AG04450 (cell line): ENCODE measurements around the gene GDF15. TPM values are rescaled to one million over a fixed set of nuclear protein-coding genes. Genes with fewer than 3 reads are reported as not detected.

Source experiments
- CTCF ChIA-PET: fragments of 300-600, 350-600 bp; formaldehyde crosslinking; extraction: SDS; loops from one replicate; lab custom pipeline; 2022; ENCODE audit warnings: antibody characterized with exemption, inconsistent platforms; lab: Charles Lee
- POLR2A ChIA-PET: fragments of 350-600 bp; formaldehyde crosslinking; extraction: SDS; loops from one replicate; lab custom pipeline; 2021; ENCODE audit warnings: antibody characterized with exemption, inconsistent platforms; lab: Yijun Ruan, JAX
- DNase-seq: peaks from one replicate; pipeline ENCODE4 v3.0.0-alpha.2; 2011; ENCODE audit warnings: low read depth, low spot score
- H3K27ac ChIP-seq: one replicate; pipeline ENCODE4 v1.5.1; 2012; ENCODE audit warnings: low read depth, low read length, control low read depth
- H3K27me3 ChIP-seq: one replicate; pipeline ENCODE4 v1.6.0; 2012; ENCODE audit warnings: low read length; ENCODE audit not compliant: control insufficient read depth, insufficient read depth
- H3K4me3 ChIP-seq: 2 replicates; pipeline ENCODE4 v1.5.1; 2011; ENCODE audit warnings: mild to moderate bottlenecking, low read depth, low read length, control low read depth
- H3K9me3 ChIP-seq: 2 replicates; pipeline ENCODE4 v1.5.1; 2012; ENCODE audit warnings: low read length; ENCODE audit not compliant: control insufficient read depth, insufficient read depth
- CTCF ChIP-seq: IDR thresholded peaks from 2 replicates; pipeline ENCODE4 v1.5.1; 2011; ENCODE audit warnings: low read depth, low read length, control low read depth, inconsistent platforms
- polyA plus RNA-seq: library from polyadenylated mRNA; depleted of rRNA; stranded (reverse); fragments of >200 nt; gene quantifications from 2 replicates; pipeline ENCODE4 v1.2.3, GENCODE V29; 2011

Gene GDF15
- polyA plus RNA-seq, 1 experiment, result 25.0 TPM

GRCh38 chr19:18432275-18433014 lies 46.5 kb downstream of the GDF15 start:
- ChIA-PET POLR2A (no interaction called here), CTCF (no interaction called here)
- Histone ChIP-seq H3K27me3 (no peaks in the 10 kb centered on the region), H3K4me3 (no peak overlapping the region), H3K9me3 (peaks cover 13% of the 10 kb centered on the region; the same call in 1 of the 2 replicates), H3K27ac (no peak overlapping the region)
- TF ChIP-seq CTCF, result no peak
- DNase-seq, result no peak

DNA sequence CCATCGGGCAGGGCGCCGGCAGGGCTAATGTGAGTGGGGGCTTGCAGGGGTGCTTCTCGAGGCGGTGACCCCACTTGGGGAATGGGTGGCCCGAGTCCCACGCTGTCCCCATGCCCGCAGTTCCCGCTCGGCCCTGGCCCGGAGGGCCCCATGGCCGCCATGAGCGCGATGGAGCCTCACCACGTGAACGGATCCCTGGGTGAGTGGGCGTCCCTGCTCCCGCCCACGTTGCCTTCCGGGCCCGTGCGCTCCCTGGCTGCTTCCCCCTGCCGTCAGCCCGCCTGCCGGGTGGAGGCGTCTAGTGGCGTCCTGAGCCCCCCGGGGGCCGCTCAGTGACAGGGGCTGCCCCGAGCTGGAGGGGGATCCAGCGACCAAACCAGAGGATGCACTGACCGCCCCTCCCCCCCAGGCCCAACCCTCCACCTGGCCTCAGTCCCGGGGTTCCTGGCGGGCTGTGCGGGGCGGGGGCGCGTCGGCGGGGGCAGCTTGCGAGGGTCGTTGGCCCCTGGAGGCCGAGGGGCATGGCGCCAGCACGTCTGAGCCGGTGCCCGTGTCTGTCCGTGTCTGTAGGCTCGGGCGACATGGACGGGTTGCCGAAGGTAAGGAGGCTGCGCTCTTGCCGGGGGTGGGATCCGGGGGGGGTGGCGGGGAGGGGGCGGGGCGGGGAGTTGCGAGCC lies 47.2 kb downstream of the GDF15 start:
- POLR2A ChIA-PET, result no interaction called here
- Histone ChIP-seq H3K27ac (no peak overlapping the region), H3K27me3 (no peaks in the 10 kb centered on the region), H3K4me3 (peak overlapping the region; percentile 50), H3K9me3 (peaks cover 13% of the 10 kb centered on the region; the same call in 1 of the 2 replicates)
- CTCF ChIA-PET, result no interaction called here
- DNase-seq, result no peak
- no peak for TF ChIP-seq CTCF

DNA sequence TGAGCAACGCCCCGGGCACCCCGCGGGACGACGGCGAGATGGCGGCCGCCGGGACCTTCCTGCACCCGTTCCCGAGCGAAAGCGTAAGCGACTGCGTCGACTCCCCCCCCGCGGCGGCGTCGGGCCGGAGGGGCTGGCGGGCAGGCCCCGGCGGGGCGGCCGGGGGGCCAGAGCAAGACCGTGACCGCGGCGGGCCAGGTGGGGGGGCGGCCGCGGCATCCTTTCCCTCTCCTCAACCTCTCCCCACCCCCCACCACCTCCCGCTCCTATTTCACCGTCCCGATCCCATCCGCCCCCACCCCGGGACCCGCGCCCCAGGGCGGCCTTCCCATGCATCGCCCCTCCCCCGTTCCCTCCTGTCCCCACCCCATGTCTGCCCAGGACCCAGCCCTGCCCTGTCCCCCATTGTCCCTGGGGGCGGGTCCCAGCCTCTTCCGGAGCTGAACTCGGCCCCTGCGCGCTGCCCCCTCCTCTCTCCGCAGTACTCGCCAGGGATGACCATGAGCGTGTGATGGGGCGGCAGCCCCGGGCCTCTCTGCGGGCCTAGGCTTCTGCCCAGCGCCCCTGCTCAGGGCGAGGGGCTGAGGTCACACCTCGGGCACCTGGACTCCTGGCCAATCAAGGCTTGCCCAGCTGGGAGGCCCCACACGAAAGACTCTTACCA lies 47.9 kb downstream of the GDF15 start:
- ChIA-PET CTCF (no interaction called here), POLR2A (no interaction called here)
- no peak overlapping the region for H3K27ac ChIP-seq
- peaks cover 13% of the 10 kb centered on the region; the same call in 1 of the 2 replicates for H3K9me3 ChIP-seq
- TF ChIP-seq CTCF, result no peak
- H3K27me3 ChIP-seq, result no peaks in the 10 kb centered on the region
- DNase-seq, result no peak
- H3K4me3 ChIP-seq, result peak overlapping the region; percentile 32

DNA sequence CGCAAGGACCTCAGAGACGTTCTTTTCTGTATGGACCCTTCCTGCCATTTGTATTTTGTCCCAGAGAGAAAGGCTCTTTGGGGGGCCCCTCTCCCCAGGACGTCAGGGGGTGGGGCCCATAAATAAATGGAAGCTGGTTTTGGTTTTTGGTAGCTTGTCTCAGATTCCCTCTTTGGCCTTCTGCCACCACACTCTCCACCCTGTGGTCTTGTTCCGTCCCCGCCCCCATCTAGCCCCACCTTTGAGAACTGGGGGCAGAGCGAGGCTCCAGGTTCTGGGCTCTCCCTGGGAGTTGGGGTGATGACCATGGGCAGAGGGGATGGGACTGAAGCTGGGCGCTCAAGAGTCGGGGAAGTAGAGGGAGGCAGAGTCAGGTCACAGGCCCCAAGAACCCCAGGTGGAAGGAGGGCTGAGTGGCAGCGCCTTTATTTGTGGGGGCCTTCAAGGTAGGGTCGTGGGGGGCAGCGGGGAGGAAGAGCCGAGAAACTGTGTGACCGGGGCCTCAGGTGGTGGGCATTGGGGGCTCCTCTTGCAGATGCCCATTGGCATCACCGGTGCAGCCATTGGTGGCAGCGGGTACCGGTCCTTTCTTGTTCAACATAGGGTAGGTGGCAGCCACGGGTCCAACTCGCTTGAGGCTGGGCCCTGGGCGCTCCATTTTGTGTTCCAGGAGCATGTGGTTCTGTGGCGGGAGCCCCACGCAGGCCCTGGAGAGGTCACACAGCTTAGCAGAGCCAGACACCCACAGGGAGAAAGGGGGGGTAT lies 48.6 kb downstream of the GDF15 start:
- POLR2A ChIA-PET, result interaction anchor here (0.5 to 1.2 kb wide), 2 partner anchors 18 to 45 kb away, joined by 3 read pairs; no protein-coding TSS in a partner anchor
- H3K27ac ChIP-seq, result no peak overlapping the region
- DNase-seq, result no peak

More for the DNA sequence above, 48.6 kb downstream of the GDF15 start:
- TF ChIP-seq CTCF, result no peak
- Histone ChIP-seq H3K27me3 (no peaks in the 10 kb centered on the region), H3K4me3 (peak overlapping the region; percentile 32; the same call in 1 of the 2 replicates), H3K9me3 (peaks cover 13% of the 10 kb centered on the region; the same call in 1 of the 2 replicates)
- CTCF ChIA-PET, result interaction anchor here (1.2 kb wide), 1 partner anchor 16 kb away, joined by 3 read pairs; no protein-coding TSS in a partner anchor
